Osteoblast (primary cell): ENCODE results near the gene PAX5. TPM values are rescaled to one million over a fixed set of nuclear protein-coding genes. Genes with fewer than 3 reads are reported as not detected.
A peak's percentile ranks its signal among the peaks of the same experiment; 100 is the strongest.

Experiments used
- DNase-seq: peaks from one replicate; pipeline ENCODE4 v3.0.0; 2011; ENCODE audit warnings: low spot score, mixed read lengths; ENCODE audit not compliant: insufficient read length; ENCODE audit errors: missing footprints
- H2AFZ ChIP-seq: 2 replicates; pipeline ENCODE4 v1.6.0; 2011; ENCODE audit warnings: mild to moderate bottlenecking, low read length
- H3K27ac ChIP-seq: 2 replicates; pipeline ENCODE4 v1.5.1; 2011; ENCODE audit warnings: mild to moderate bottlenecking, low read depth, low read length, moderate library complexity
- H3K27me3 ChIP-seq: 2 replicates; pipeline ENCODE4 v1.6.0; 2012; ENCODE audit warnings: mild to moderate bottlenecking, control low read depth, inconsistent platforms, low read length, moderate library complexity; ENCODE audit not compliant: insufficient read depth
- H3K36me3 ChIP-seq: 2 replicates; pipeline ENCODE4 v1.5.1; 2011; ENCODE audit warnings: mild to moderate bottlenecking, low read length, control low read depth, moderate library complexity; ENCODE audit not compliant: insufficient read depth
- H3K4me1 ChIP-seq: 2 replicates; pipeline ENCODE4 v1.5.1; 2011; ENCODE audit warnings: mild to moderate bottlenecking, low read length, control low read depth, moderate library complexity; ENCODE audit not compliant: insufficient read depth
- H3K4me2 ChIP-seq: 2 replicates; pipeline ENCODE4 v1.6.0; 2011; ENCODE audit warnings: mild to moderate bottlenecking, low read length; ENCODE audit not compliant: insufficient read depth
- H3K4me3 ChIP-seq: fragments of 200-600 bp; sonication (generic); 3 replicates; pipeline ENCODE4 v1.5.1; 2012; ENCODE audit warnings: mild to moderate bottlenecking, low read length, inconsistent platforms; ENCODE audit not compliant: insufficient read depth
- H3K79me2 ChIP-seq: 2 replicates; pipeline ENCODE4 v1.6.0; 2012; ENCODE audit warnings: mild to moderate bottlenecking, low read length, control low read depth, inconsistent platforms; ENCODE audit not compliant: insufficient read depth
- H3K9me3 ChIP-seq: 2 replicates; pipeline ENCODE4 v1.5.1; 2011; ENCODE audit warnings: low read depth, low read length, control low read depth
- H4K20me1 ChIP-seq: 2 replicates; pipeline ENCODE4 v1.6.0; 2012; ENCODE audit warnings: mild to moderate bottlenecking, low read length, control low read depth; ENCODE audit not compliant: insufficient read depth
- total RNA-seq: library from RNA; depleted of rRNA; stranded (reverse); fragments of >200 nt; gene quantifications from 2 replicates; pipeline ENCODE4 v1.2.3, GENCODE V29; 2012
- TF ChIP-seq, protein P1 (sequence below): IDR thresholded peaks from 2 replicates; pipeline ENCODE4 v1.5.1; 2011; ENCODE audit warnings: mild to moderate bottlenecking, low read depth, low read length, moderate library complexity; ENCODE audit errors: extremely low read depth

PAX5 gene
- total RNA-seq, 1 donor: not detected

DNA sequence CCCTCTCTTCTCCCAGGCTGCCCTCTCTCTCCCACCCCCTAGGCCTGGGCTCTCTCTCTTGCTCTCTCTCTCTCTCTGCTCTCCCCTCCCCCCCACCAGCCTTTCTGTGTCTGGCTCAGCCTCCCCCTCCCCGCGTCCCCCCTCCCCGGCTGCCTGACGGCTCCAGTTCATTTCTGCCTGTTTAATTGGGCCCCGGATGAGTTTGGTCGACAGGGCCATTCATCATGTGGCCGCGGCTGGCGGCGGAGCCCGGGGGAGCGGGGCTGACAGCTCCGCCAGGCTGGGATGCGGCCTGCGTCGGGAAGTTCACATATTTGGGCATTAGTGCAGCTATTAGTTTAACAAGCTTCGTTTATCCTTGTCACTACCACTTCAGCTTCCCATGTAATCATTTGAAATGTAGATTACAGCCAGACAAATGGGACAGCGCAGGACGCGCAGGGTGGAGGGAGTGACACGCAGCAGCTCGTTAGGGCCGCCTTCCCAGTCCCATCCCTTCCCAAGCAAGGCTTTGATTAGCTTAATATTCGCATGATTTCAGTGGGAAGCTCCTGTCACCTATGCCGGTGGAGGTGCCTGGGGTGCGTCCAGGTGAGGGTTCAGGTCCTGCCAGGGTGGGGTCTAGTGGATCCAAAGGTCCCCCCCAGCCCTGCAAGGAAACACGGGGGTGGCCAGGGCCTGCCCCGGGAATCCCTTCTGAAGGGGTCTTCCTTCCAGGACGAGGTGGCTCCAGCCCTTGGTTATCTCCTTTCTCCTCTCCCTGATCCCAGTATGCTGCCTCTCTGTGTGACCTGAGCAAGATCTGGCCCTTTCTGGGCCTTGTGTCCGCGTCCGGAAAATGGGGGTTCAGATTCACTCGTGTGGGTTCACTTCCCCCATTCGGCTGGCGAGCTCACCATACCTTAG lies 214.8 kb downstream of the PAX5 start:
- TF ChIP-seq, protein P1, sequence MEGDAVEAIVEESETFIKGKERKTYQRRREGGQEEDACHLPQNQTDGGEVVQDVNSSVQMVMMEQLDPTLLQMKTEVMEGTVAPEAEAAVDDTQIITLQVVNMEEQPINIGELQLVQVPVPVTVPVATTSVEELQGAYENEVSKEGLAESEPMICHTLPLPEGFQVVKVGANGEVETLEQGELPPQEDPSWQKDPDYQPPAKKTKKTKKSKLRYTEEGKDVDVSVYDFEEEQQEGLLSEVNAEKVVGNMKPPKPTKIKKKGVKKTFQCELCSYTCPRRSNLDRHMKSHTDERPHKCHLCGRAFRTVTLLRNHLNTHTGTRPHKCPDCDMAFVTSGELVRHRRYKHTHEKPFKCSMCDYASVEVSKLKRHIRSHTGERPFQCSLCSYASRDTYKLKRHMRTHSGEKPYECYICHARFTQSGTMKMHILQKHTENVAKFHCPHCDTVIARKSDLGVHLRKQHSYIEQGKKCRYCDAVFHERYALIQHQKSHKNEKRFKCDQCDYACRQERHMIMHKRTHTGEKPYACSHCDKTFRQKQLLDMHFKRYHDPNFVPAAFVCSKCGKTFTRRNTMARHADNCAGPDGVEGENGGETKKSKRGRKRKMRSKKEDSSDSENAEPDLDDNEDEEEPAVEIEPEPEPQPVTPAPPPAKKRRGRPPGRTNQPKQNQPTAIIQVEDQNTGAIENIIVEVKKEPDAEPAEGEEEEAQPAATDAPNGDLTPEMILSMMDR: no peak
- Histone ChIP-seq H4K20me1 (no peaks in the 10 kb centered on the region), H2AFZ (peak overlapping the region; percentile 22), H3K4me2 (no peak overlapping the region), H3K4me1 (no peaks in the 10 kb centered on the region), H3K9me3 (no peaks in the 10 kb centered on the region), H3K4me3 (no peak overlapping the region), H3K36me3 (no peaks in the 10 kb centered on the region), H3K27ac (no peak overlapping the region), H3K79me2 (no peaks in the 10 kb centered on the region), H3K27me3 (peaks cover 56% of the 10 kb centered on the region)
- peak; percentile 54 for DNase-seq

DNA sequence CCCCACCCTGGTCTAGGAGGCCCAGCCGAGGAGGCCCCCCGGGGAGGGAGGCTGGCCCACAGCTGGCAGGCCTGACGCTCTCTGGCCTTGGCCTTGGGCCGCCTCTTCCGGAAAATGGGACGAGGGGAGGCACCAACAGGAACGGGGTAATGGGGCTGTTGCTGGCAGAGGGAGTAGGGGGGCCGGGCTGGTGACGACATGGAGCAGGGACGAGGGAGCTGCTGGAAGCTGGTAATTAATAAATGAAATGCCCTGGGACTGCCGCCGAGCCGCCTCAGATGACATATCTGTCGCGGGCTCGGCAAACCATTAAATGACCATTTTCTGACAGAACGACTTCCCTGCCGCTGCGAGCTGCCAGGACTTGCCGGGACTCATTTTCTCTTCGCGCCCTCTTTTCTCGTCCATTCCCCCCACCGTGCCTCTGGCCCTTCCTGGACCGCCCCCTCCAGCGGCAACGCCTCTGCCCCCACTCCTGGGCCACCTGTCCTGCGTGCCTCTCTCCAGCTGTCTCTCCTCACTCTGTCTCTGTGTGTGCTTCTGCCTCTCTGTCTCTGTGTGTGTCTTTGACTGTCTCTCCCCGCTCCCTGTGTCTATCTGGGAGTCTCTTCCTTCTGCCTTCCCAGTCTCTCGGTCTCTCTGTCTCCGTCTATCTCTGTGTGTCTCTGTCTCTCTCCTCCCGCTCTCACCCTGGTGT lies 215.7 kb downstream of the PAX5 start:
- Histone ChIP-seq H4K20me1 (no peaks in the 10 kb centered on the region), H3K4me2 (peak overlapping the region; percentile 64), H3K4me3 (peak overlapping the region; percentile 28), H3K36me3 (no peaks in the 10 kb centered on the region), H3K4me1 (no peaks in the 10 kb centered on the region), H3K27me3 (peaks cover 56% of the 10 kb centered on the region), H3K27ac (no peak overlapping the region), H3K79me2 (no peaks in the 10 kb centered on the region), H2AFZ (peak overlapping the region; percentile 22), H3K9me3 (no peaks in the 10 kb centered on the region)
- TF ChIP-seq, protein P1: no peak
- peak; percentile 84 for DNase-seq

DNA sequence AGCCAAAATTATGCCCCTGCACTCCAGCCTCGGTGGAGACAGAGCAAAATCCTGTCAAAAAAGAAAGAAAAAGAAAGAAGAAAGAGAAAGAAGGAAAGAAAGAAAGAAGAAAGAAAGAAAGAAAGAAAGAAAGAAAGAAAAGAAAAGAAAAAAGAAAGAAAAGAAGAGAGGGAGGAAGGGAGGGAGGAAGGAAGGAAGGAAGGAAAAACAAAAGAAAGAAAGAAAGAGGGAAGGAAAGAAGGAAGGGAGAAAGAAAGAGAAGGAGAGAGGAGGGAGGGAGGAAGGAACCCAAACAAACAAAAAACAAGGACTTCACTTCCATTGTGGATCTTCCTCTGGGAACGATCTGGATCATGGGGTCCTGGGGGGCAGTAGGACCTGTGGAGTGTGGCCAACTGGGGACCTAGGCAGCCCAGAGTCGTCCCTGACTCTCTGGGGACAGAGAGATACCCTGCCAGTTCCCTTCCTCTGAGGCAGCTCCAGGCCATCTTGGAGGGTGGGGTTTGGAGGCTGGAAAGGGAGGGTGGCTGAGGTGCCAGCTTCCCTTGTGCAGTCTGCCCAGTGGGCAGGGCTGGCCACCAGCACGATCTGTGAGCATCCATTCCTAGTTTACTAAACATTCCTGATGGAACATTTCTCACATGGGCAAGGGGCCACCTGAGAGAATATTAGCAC lies 216.8 kb downstream of the PAX5 start:
- H3K27ac ChIP-seq: no peak overlapping the region
- H3K79me2 ChIP-seq: no peaks in the 10 kb centered on the region
- H3K27me3 ChIP-seq: peaks cover 57% of the 10 kb centered on the region
- no peaks in the 10 kb centered on the region for H3K36me3 ChIP-seq
- H3K4me2 ChIP-seq: no peak overlapping the region
- H4K20me1 ChIP-seq: no peaks in the 10 kb centered on the region
- DNase-seq: no peak
- no peak overlapping the region for H3K4me3 ChIP-seq
- H3K4me1 ChIP-seq: no peaks in the 10 kb centered on the region
- TF ChIP-seq, protein P1: no peak
- no peak overlapping the region for H2AFZ ChIP-seq
- H3K9me3 ChIP-seq: no peaks in the 10 kb centered on the region
